WTC11 (cell line): Measurements from ENCODE around the gene IKBKE. TPM values are rescaled to one million over a fixed set of nuclear protein-coding genes. Genes with fewer than 3 reads are reported as not detected.

Experiments used
- ATAC-seq: fragments of 200-7000 bp; cut with Tn5 transposase; 2 replicates; pipeline ENCODE4 v1.10.0; 2021; ENCODE audit warnings: mild to moderate bottlenecking, moderate library complexity
- CTCF ChIA-PET: fragments of 300-600 bp; sonication (Branson Sonifier 250); formaldehyde crosslinking; loops from one replicate; lab custom pipeline; 2021; ENCODE audit warnings: antibody characterized with exemption; lab: Charles Lee
- POLR2A ChIA-PET: fragments of 350-600 bp; sonication (Branson Sonifier 250); formaldehyde crosslinking; loops from one replicate; lab custom pipeline; 2021; ENCODE audit warnings: antibody characterized with exemption; lab: Charles Lee
- DNase-seq: peaks from one replicate; pipeline ENCODE4 v3.0.0; 2021; ENCODE audit warnings: low spot score
- H3K27ac Mint-ChIP-seq: 2 replicates; pipeline ENCODE4 v1.8.0; 2021; ENCODE audit warnings: mixed read lengths
- H3K27me3 Mint-ChIP-seq: 2 replicates; pipeline ENCODE4 v1.8.0; 2021; ENCODE audit warnings: low read depth, mild to moderate bottlenecking, moderate library complexity, mixed read lengths
- H3K36me3 Mint-ChIP-seq: 2 replicates; pipeline ENCODE4 v1.8.0; 2021; ENCODE audit warnings: mixed read lengths
- H3K4me1 Mint-ChIP-seq: 2 replicates; pipeline ENCODE4 v1.8.0; 2022; ENCODE audit warnings: mixed read lengths
- H3K4me3 Mint-ChIP-seq: 2 replicates; pipeline ENCODE4 v1.8.0; 2021; ENCODE audit warnings: mild to moderate bottlenecking, moderate library complexity, mixed read lengths
- H3K9me3 Mint-ChIP-seq: 2 replicates; pipeline ENCODE4 v1.8.0; 2021; ENCODE audit warnings: mixed read lengths
- AR ChIP-seq: fragments of 250-450 bp; sonication (Bioruptor Pico); IDR thresholded peaks from 2 replicates; pipeline ENCODE4 v1.9.0; 2021; ENCODE audit warnings: mild to moderate bottlenecking
- ATF1 ChIP-seq: sonication (generic); formaldehyde crosslinking; IDR thresholded peaks from 2 replicates; pipeline ENCODE4 v1.8.1; 2023; ENCODE audit warnings: mild to moderate bottlenecking, moderate library complexity, missing genetic modification reagents
- CBFB ChIP-seq: sonication (generic); formaldehyde crosslinking; IDR thresholded peaks from 2 replicates; pipeline ENCODE4 v1.8.1; 2022; ENCODE audit warnings: mild to moderate bottlenecking, low read depth, missing genetic modification reagents
- E2F5 ChIP-seq: sonication (generic); formaldehyde crosslinking; IDR thresholded peaks from 2 replicates; pipeline ENCODE4 v1.8.1; 2022; ENCODE audit warnings: mild to moderate bottlenecking, moderate library complexity, missing genetic modification reagents
- EMX1 ChIP-seq: fragments of 250-450 bp; sonication (Bioruptor Pico); IDR thresholded peaks from 2 replicates; pipeline ENCODE4 v1.8.0; 2021; ENCODE audit warnings: mild to moderate bottlenecking
- ETV6 ChIP-seq: sonication (generic); formaldehyde crosslinking; IDR thresholded peaks from 2 replicates; pipeline ENCODE4 v1.8.1; 2022; ENCODE audit warnings: mild to moderate bottlenecking, missing genetic modification reagents
- HMGA2 ChIP-seq: fragments of 250-450 bp; sonication (Bioruptor Pico); IDR thresholded peaks from 2 replicates; pipeline ENCODE4 v1.4.0; 2021; ENCODE audit warnings: mild to moderate bottlenecking, moderate library complexity
- HMGXB4 ChIP-seq: sonication (generic); formaldehyde crosslinking; IDR thresholded peaks from 2 replicates; pipeline ENCODE4 v1.8.1; 2023; ENCODE audit warnings: mild to moderate bottlenecking, moderate library complexity, missing genetic modification reagents
- IRF2 ChIP-seq: sonication (generic); formaldehyde crosslinking; IDR thresholded peaks from 2 replicates; pipeline ENCODE4 v1.8.0; 2022; ENCODE audit warnings: low read depth, missing genetic modification reagents, borderline replicate concordance
- JUN ChIP-seq: sonication (generic); formaldehyde crosslinking; IDR thresholded peaks from 2 replicates; pipeline ENCODE4 v1.8.0; 2023; ENCODE audit warnings: mild to moderate bottlenecking, missing genetic modification reagents
- NFATC4 ChIP-seq: fragments of 250-450 bp; sonication (Bioruptor Pico); IDR thresholded peaks from 2 replicates; pipeline ENCODE4 v1.9.0; 2021; ENCODE audit warnings: mild to moderate bottlenecking
- NFYB ChIP-seq: sonication (generic); formaldehyde crosslinking; conservative IDR thresholded peaks from 2 replicates; pipeline ENCODE4 v1.8.0; 2022; ENCODE audit warnings: low read depth, missing genetic modification reagents
- OVOL2 ChIP-seq: fragments of 250-450 bp; sonication (Bioruptor Pico); IDR thresholded peaks from 2 replicates; pipeline ENCODE4 v1.9.0; 2021; ENCODE audit warnings: mild to moderate bottlenecking, borderline replicate concordance
- PRRX2 ChIP-seq: fragments of 250-450 bp; sonication (Bioruptor Pico); IDR thresholded peaks from 2 replicates; pipeline ENCODE4 v1.8.0; 2021; ENCODE audit warnings: mild to moderate bottlenecking
- RORB ChIP-seq: fragments of 250-450 bp; sonication (Bioruptor Pico); IDR thresholded peaks from 2 replicates; pipeline ENCODE4 v1.9.0; 2021; ENCODE audit warnings: mild to moderate bottlenecking
- SOX15 ChIP-seq: fragments of 250-450 bp; sonication (Bioruptor Pico); IDR thresholded peaks from 2 replicates; pipeline ENCODE4 v1.9.0; 2021; ENCODE audit warnings: mild to moderate bottlenecking
- SP1 ChIP-seq: sonication (generic); formaldehyde crosslinking; conservative IDR thresholded peaks from 2 replicates; pipeline ENCODE4 v1.8.1; 2022; ENCODE audit warnings: missing genetic modification reagents
- ZMAT4 ChIP-seq: fragments of 250-450 bp; sonication (Bioruptor Pico); IDR thresholded peaks from 2 replicates; pipeline ENCODE4 v1.9.0; 2021; ENCODE audit warnings: mild to moderate bottlenecking
- ZNF138 ChIP-seq: sonication (generic); formaldehyde crosslinking; conservative IDR thresholded peaks from 2 replicates; pipeline ENCODE4 v1.8.1; 2022; ENCODE audit warnings: mild to moderate bottlenecking, moderate library complexity, missing genetic modification reagents
- ZNF219 ChIP-seq: sonication (generic); formaldehyde crosslinking; IDR thresholded peaks from 2 replicates; pipeline ENCODE4 v1.8.0; 2023; ENCODE audit warnings: missing genetic modification reagents, mild to moderate bottlenecking, borderline replicate concordance
- ZNF671 ChIP-seq: fragments of 250-450 bp; sonication (Bioruptor Pico); IDR thresholded peaks from 2 replicates; pipeline ENCODE4 v1.8.0; 2021; ENCODE audit warnings: mild to moderate bottlenecking
- total RNA-seq: library from RNA; stranded (reverse); gene quantifications from 3 replicates; pipeline ENCODE4 v1.2.3, GENCODE V29; 2021
- TF ChIP-seq, protein P1 (sequence below): fragments of 250-450 bp; sonication (Bioruptor Pico); conservative IDR thresholded peaks from 2 replicates; pipeline ENCODE4 v1.9.0; 2021; ENCODE audit warnings: mild to moderate bottlenecking
- TF ChIP-seq, protein P2 (sequence below): fragments of 250-450 bp; sonication (Bioruptor Pico); IDR thresholded peaks from 2 replicates; pipeline ENCODE4 v2.1.2; 2022; ENCODE audit warnings: mild to moderate bottlenecking, moderate library complexity
- TF ChIP-seq, protein P3 (sequence below): sonication (generic); formaldehyde crosslinking; IDR thresholded peaks from 2 replicates; pipeline ENCODE4 v1.8.1; 2023; ENCODE audit warnings: mild to moderate bottlenecking, missing genetic modification reagents

The IKBKE gene
- total RNA-seq, 1 experiment from 2014 or later = 8.1 TPM

- TF ChIP-seq AR (no peak), RORB (CRISPR knock-in tag) (no peak)
Measured at GRCh38 chr1:206447792-206448191, 22.5 kb upstream of the IKBKE start (continued).

DNA sequence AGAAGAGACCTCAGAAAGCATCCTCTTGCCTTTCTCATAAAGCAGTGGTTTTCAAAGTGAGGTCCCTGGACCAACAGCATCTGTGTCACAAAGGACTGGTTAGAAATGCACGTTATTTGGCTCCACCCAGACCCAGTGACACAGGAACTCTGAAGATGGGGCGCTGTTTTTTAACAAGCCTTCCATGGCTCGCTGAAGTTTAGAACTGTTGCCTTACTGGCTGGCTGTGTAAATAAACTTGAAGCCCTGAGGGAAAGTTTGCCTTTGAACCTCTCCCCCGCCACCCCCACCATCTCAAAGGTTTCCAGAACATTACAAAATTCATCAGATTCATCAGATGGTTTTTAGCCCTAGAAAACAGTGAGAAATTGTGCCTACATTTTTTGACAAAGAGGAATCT lies 21.8 kb upstream of the IKBKE start:
- Mint-ChIP-seq H3K36me3 (peaks cover 51% of the 10 kb centered on the region), H3K9me3 (no peaks in the 10 kb centered on the region)
- ChIA-PET CTCF (no interaction called here), POLR2A (no interaction called here)
- TF ChIP-seq ETV6 (CRISPR knock-in tag) = no peak
- TF ChIP-seq HMGXB4 (CRISPR knock-in tag) = no peak
- no peak for TF ChIP-seq ZNF138
- no peak for TF ChIP-seq ZNF219 (CRISPR knock-in tag)
- TF ChIP-seq, protein P1, sequence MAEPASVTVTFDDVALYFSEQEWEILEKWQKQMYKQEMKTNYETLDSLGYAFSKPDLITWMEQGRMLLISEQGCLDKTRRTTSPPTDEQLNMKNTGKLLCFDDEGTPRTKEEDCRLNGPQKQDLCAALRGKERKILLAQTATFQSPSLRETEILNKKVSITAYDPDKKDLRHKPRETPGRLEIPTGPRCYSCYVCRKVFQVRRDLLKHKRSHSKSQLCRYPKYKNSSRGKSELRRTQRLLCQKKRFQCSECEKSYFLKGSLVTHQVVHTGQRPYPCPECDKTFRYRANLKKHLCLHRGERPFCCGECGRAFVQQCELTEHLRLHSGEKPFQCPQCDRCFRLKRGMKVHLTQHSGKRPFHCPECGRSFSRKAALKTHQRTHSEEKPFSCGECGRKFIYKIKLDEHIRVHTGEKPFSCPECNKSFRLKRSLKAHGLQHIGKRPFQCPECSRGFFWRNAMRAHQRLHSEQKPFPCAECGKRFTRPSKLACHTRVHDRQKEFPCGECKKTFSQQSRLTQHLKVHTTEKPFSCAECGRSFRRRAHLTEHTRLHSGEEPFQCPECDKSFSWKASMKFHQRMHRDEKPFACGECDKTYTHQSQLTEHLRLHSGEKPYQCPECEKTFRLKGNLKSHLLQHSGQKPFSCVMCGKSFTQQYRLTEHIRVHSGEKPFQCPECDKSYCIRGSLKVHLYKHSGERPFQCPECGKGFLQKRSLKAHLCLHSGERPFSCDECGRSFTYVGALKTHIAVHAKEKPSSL (CRISPR knock-in tag) = no peak
- no peak for TF ChIP-seq ZMAT4 (CRISPR knock-in tag)
- no peak for TF ChIP-seq OVOL2
- no peak for TF ChIP-seq SP1 (CRISPR knock-in tag)
- no peak for TF ChIP-seq NFATC4 (CRISPR knock-in tag)
- TF ChIP-seq, protein P2, sequence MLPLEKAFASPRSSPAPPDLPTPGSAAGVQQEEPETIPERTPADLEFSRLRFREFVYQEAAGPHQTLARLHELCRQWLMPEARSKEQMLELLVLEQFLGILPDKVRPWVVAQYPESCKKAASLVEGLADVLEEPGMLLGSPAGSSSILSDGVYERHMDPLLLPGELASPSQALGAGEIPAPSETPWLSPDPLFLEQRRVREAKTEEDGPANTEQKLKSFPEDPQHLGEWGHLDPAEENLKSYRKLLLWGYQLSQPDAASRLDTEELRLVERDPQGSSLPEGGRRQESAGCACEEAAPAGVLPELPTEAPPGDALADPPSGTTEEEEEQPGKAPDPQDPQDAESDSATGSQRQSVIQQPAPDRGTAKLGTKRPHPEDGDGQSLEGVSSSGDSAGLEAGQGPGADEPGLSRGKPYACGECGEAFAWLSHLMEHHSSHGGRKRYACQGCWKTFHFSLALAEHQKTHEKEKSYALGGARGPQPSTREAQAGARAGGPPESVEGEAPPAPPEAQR (CRISPR knock-in tag) = no peak
- no peak for TF ChIP-seq EMX1 (CRISPR knock-in tag)
- no peak for TF ChIP-seq PRRX2
- no peak for TF ChIP-seq ATF1 (CRISPR knock-in tag)
- TF ChIP-seq SOX15 (CRISPR knock-in tag) = no peak
- no peak for TF ChIP-seq HMGA2 (CRISPR knock-in tag)
- TF ChIP-seq, all 79 proteins: peak for 0
- H3K27me3 Mint-ChIP-seq = no peaks in the 10 kb centered on the region
- H3K27ac Mint-ChIP-seq = no peak overlapping the region
- H3K4me3 Mint-ChIP-seq = no peak overlapping the region
- no peaks in the 10 kb centered on the region; the same call in 1 of the 2 replicates for H3K4me1 Mint-ChIP-seq
- ATAC-seq (no peak), DNase-seq (no peak)

- POLR2A ChIA-PET = no interaction called here
- no peaks in the 10 kb centered on the region for H3K9me3 Mint-ChIP-seq
- TF ChIP-seq ZNF219 (CRISPR knock-in tag) (no peak), JUN (CRISPR knock-in tag) (no peak), OVOL2 (no peak), CBFB (CRISPR knock-in tag) (no peak), NFYB (CRISPR knock-in tag) (no peak), ZNF671 (no peak), IRF2 (no peak), E2F5 (CRISPR knock-in tag) (no peak)
- TF ChIP-seq, protein P3, sequence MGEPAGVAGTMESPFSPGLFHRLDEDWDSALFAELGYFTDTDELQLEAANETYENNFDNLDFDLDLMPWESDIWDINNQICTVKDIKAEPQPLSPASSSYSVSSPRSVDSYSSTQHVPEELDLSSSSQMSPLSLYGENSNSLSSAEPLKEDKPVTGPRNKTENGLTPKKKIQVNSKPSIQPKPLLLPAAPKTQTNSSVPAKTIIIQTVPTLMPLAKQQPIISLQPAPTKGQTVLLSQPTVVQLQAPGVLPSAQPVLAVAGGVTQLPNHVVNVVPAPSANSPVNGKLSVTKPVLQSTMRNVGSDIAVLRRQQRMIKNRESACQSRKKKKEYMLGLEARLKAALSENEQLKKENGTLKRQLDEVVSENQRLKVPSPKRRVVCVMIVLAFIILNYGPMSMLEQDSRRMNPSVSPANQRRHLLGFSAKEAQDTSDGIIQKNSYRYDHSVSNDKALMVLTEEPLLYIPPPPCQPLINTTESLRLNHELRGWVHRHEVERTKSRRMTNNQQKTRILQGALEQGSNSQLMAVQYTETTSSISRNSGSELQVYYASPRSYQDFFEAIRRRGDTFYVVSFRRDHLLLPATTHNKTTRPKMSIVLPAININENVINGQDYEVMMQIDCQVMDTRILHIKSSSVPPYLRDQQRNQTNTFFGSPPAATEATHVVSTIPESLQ = no peak
Measured at GRCh38 chr1:206449565-206449964, 20.7 kb upstream of the IKBKE start.

More at GRCh38 chr1:206449565-206449964, 20.7 kb upstream of the IKBKE start:
- Mint-ChIP-seq H3K36me3 (peaks cover 48% of the 10 kb centered on the region), H3K4me1 (peaks cover 7% of the 10 kb centered on the region), H3K27me3 (no peaks in the 10 kb centered on the region), H3K4me3 (no peak overlapping the region), H3K27ac (no peak overlapping the region)
- DNase-seq (no peak), ATAC-seq (no peak)
- CTCF ChIA-PET = interaction anchor here (0.7 kb wide), 1 partner anchor 270 kb away, joined by 7 read pairs; no protein-coding TSS in a partner anchor
